T-helper 17 cell (primary cell): ENCODE results near the gene C10orf90. TPM values are rescaled to one million over a fixed set of nuclear protein-coding genes. Genes with fewer than 3 reads are reported as not detected.

Source experiments
- ATAC-seq: fragments of 150-1000 bp; cut with Tn5 transposase; 2 replicates; pipeline ENCODE4 v1.10.0; 2021; ENCODE audit warnings: mild to moderate bottlenecking, moderate library complexity
- DNase-seq, 3 donors: peaks; one replicate each; pipeline versions ENCODE4 v3.0.0 to v3.0.0-alpha.2; 2020 to 2021
- H3K9me3 ChIP-seq: one replicate; pipeline ENCODE4 v1.7.0; 2013; ENCODE audit warnings: low read length, mild to moderate bottlenecking; ENCODE audit not compliant: control insufficient read depth, poor library complexity, severe bottlenecking
- H3K27ac Mint-ChIP-seq: one replicate; pipeline ENCODE4 v1.8.0; 2022; ENCODE audit warnings: mild to moderate bottlenecking, moderate library complexity, mixed read lengths
- H3K27me3 Mint-ChIP-seq: one replicate; pipeline ENCODE4 v1.8.0; 2022; ENCODE audit warnings: mixed read lengths
- H3K36me3 Mint-ChIP-seq: one replicate; pipeline ENCODE4 v1.8.0; 2022; ENCODE audit warnings: low read depth, mixed read lengths
- H3K4me1 Mint-ChIP-seq: one replicate; pipeline ENCODE4 v1.8.0; 2022; ENCODE audit warnings: mild to moderate bottlenecking, mixed read lengths
- H3K4me3 Mint-ChIP-seq: one replicate; pipeline ENCODE4 v1.8.0; 2022; ENCODE audit warnings: mild to moderate bottlenecking, moderate library complexity, mixed read lengths
- total RNA-seq, 4 donors: library from RNA in 2 of 4; stranded (reverse) in 2 of 4; gene quantifications; one replicate each; pipeline ENCODE4 v1.2.3 and lab custom pipeline; 2022 to 2026

The C10orf90 gene
- total RNA-seq, 2 donors from 2014 or later: 0.83 TPM; not detected in 1

GRCh38 chr10:126583552-126584200 lies 86.8 kb downstream of the C10orf90 start:
- no peak for DNase-seq
- H3K27ac Mint-ChIP-seq: no peak overlapping the region
- H3K9me3 ChIP-seq: no peaks in the 10 kb centered on the region
- no peaks in the 10 kb centered on the region for H3K4me1 Mint-ChIP-seq
- no peaks in the 10 kb centered on the region for H3K27me3 Mint-ChIP-seq
- no peak for ATAC-seq
- H3K36me3 Mint-ChIP-seq: no peaks in the 10 kb centered on the region
- no peak overlapping the region for H3K4me3 Mint-ChIP-seq

GRCh38 chr10:126581648-126582046 lies 88.8 kb downstream of the C10orf90 start:
- H3K4me3 Mint-ChIP-seq: no peak overlapping the region
- no peaks in the 10 kb centered on the region for H3K27me3 Mint-ChIP-seq
- H3K9me3 ChIP-seq: no peaks in the 10 kb centered on the region
- no peak overlapping the region for H3K27ac Mint-ChIP-seq
- ATAC-seq (no peak), DNase-seq (no peak)
- H3K4me1 Mint-ChIP-seq: no peaks in the 10 kb centered on the region
- no peaks in the 10 kb centered on the region for H3K36me3 Mint-ChIP-seq

- Mint-ChIP-seq H3K36me3 (no peaks in the 10 kb centered on the region), H3K4me1 (no peaks in the 10 kb centered on the region), H3K4me3 (no peak overlapping the region), H3K27ac (no peak overlapping the region), H3K27me3 (no peaks in the 10 kb centered on the region)
- no peak for DNase-seq
- ATAC-seq: no peak
- H3K9me3 ChIP-seq: no peaks in the 10 kb centered on the region
Observed at GRCh38 chr10:126580873-126581647, 89.4 kb downstream of the C10orf90 start.

GRCh38 chr10:126576336-126576735 lies 94.2 kb downstream of the C10orf90 start:
- no peaks in the 10 kb centered on the region for H3K9me3 ChIP-seq
- DNase-seq (no peak), ATAC-seq (no peak)
- Mint-ChIP-seq H3K4me3 (no peak overlapping the region), H3K27me3 (no peaks in the 10 kb centered on the region), H3K27ac (no peak overlapping the region), H3K4me1 (no peaks in the 10 kb centered on the region), H3K36me3 (no peaks in the 10 kb centered on the region)

- H3K4me1 Mint-ChIP-seq: no peaks in the 10 kb centered on the region
- no peak for DNase-seq
- H3K27me3 Mint-ChIP-seq: no peaks in the 10 kb centered on the region
- H3K27ac Mint-ChIP-seq: no peak overlapping the region
- H3K36me3 Mint-ChIP-seq: peaks cover 3% of the 10 kb centered on the region
- ATAC-seq: no peak
- H3K9me3 ChIP-seq: no peaks in the 10 kb centered on the region
- H3K4me3 Mint-ChIP-seq: no peak overlapping the region
Observed at GRCh38 chr10:126570621-126571602, 99.6 kb downstream of the C10orf90 start.

- Mint-ChIP-seq H3K27me3 (no peaks in the 10 kb centered on the region), H3K36me3 (peaks cover 3% of the 10 kb centered on the region), H3K27ac (no peak overlapping the region), H3K4me3 (no peak overlapping the region), H3K4me1 (no peaks in the 10 kb centered on the region)
- H3K9me3 ChIP-seq: no peaks in the 10 kb centered on the region
- DNase-seq: no peak
- no peak for ATAC-seq
Observed at GRCh38 chr10:126570245-126570570, 100.3 kb downstream of the C10orf90 start.

GRCh38 chr10:126569513-126570244 lies 100.8 kb downstream of the C10orf90 start:
- no peak overlapping the region for H3K27ac Mint-ChIP-seq
- DNase-seq (no peak), ATAC-seq (no peak)
- H3K4me3 Mint-ChIP-seq: no peak overlapping the region
- no peaks in the 10 kb centered on the region for H3K9me3 ChIP-seq
- H3K36me3 Mint-ChIP-seq: peaks cover 3% of the 10 kb centered on the region
- H3K27me3 Mint-ChIP-seq: no peaks in the 10 kb centered on the region
- no peaks in the 10 kb centered on the region for H3K4me1 Mint-ChIP-seq

GRCh38 chr10:126568809-126569385 lies 101.6 kb downstream of the C10orf90 start:
- ATAC-seq (no peak), DNase-seq (no peak)
- Mint-ChIP-seq H3K4me3 (no peak overlapping the region), H3K4me1 (no peaks in the 10 kb centered on the region), H3K27ac (no peak overlapping the region), H3K27me3 (no peaks in the 10 kb centered on the region), H3K36me3 (peaks cover 3% of the 10 kb centered on the region)
- H3K9me3 ChIP-seq: no peaks in the 10 kb centered on the region

GRCh38 chr10:126565871-126566270 lies 104.6 kb downstream of the C10orf90 start:
- peaks cover 13% of the 10 kb centered on the region for H3K27me3 Mint-ChIP-seq
- no peaks in the 10 kb centered on the region for H3K4me1 Mint-ChIP-seq
- no peak for ATAC-seq
- H3K27ac Mint-ChIP-seq: no peak overlapping the region
- peaks cover 3% of the 10 kb centered on the region for H3K36me3 Mint-ChIP-seq
- H3K9me3 ChIP-seq: no peaks in the 10 kb centered on the region
- H3K4me3 Mint-ChIP-seq: no peak overlapping the region
- no peak for DNase-seq

- H3K4me3 Mint-ChIP-seq: no peak overlapping the region
- no peaks in the 10 kb centered on the region for H3K4me1 Mint-ChIP-seq
- DNase-seq: no peak
- H3K27ac Mint-ChIP-seq: no peak overlapping the region
- H3K27me3 Mint-ChIP-seq: peaks cover 13% of the 10 kb centered on the region
- no peak for ATAC-seq
- no peaks in the 10 kb centered on the region for H3K9me3 ChIP-seq
- peaks cover 3% of the 10 kb centered on the region for H3K36me3 Mint-ChIP-seq
Observed at GRCh38 chr10:126565441-126565840, 105.1 kb downstream of the C10orf90 start.

GRCh38 chr10:126564326-126564888 lies 106.1 kb downstream of the C10orf90 start:
- H3K36me3 Mint-ChIP-seq: peaks cover 3% of the 10 kb centered on the region
- H3K4me1 Mint-ChIP-seq: no peaks in the 10 kb centered on the region
- H3K9me3 ChIP-seq: no peaks in the 10 kb centered on the region
- ATAC-seq (no peak), DNase-seq (no peak)
- peaks cover 13% of the 10 kb centered on the region for H3K27me3 Mint-ChIP-seq
- H3K4me3 Mint-ChIP-seq: no peak overlapping the region
- H3K27ac Mint-ChIP-seq: no peak overlapping the region

GRCh38 chr10:126563361-126563760 lies 107.1 kb downstream of the C10orf90 start:
- Mint-ChIP-seq H3K27me3 (peaks cover 16% of the 10 kb centered on the region), H3K27ac (no peak overlapping the region), H3K4me1 (no peaks in the 10 kb centered on the region), H3K4me3 (no peak overlapping the region), H3K36me3 (peaks cover 3% of the 10 kb centered on the region)
- no peak for DNase-seq
- H3K9me3 ChIP-seq: no peaks in the 10 kb centered on the region
- ATAC-seq: no peak
